GM12878 (cell line): ENCODE measurements around the gene RNASEH2B. TPM values are rescaled to one million over a fixed set of nuclear protein-coding genes. Genes with fewer than 3 reads are reported as not detected.

ENCODE experiments used
- EGR1 ChIP-seq, 2 experiments: IDR thresholded peaks; 1 replicate in 1 of 2; 2 replicates in 1 of 2; pipeline ENCODE4 v1.6.1; 2011 to 2012; ENCODE audit warnings: low read depth in 2 of 2, low read length in 2 of 2, borderline replicate concordance in 1 of 2, mild to moderate bottlenecking in 1 of 2, moderate library complexity in 1 of 2
- ESRRA ChIP-seq: IDR thresholded peaks from 2 replicates; pipeline ENCODE4 v1.6.1; 2012; ENCODE audit warnings: mild to moderate bottlenecking, low read length, improper control_type of control experiment
- GATAD2B ChIP-seq: fragments of 450-650 bp; conservative IDR thresholded peaks from 2 replicates; pipeline ENCODE4 v1.6.1; 2017; ENCODE audit warnings: low read depth, mild to moderate bottlenecking, moderate library complexity
- IKZF1 ChIP-seq: fragments of 450-650 bp; conservative IDR thresholded peaks from 2 replicates; pipeline ENCODE4 v1.6.1; 2017; ENCODE audit warnings: antibody characterized with exemption, mild to moderate bottlenecking
- IKZF2 ChIP-seq, 2 experiments: fragments of 450-650 bp; IDR thresholded peaks; 2 replicates each; pipeline ENCODE4 v1.6.1; 2017; ENCODE audit warnings: mild to moderate bottlenecking in 2 of 2, moderate library complexity in 2 of 2
- LARP7 ChIP-seq: fragments of 450-650 bp; IDR thresholded peaks from 2 replicates; pipeline ENCODE4 v1.6.1; 2017; ENCODE audit warnings: mild to moderate bottlenecking
- MYB ChIP-seq: fragments of 150-350 bp; IDR thresholded peaks from 2 replicates; pipeline ENCODE4 v1.6.1; 2014; ENCODE audit warnings: mild to moderate bottlenecking, low read depth, low read length, borderline replicate concordance
- MYC ChIP-seq: IDR thresholded peaks from 2 replicates; pipeline ENCODE4 v1.6.1; 2011; ENCODE audit warnings: mild to moderate bottlenecking, low read length, moderate library complexity, inconsistent platforms; ENCODE audit not compliant: insufficient read depth, insufficient replicate concordance, insufficient read length, severe bottlenecking
- PAX5 ChIP-seq: IDR thresholded peaks from 2 replicates; pipeline ENCODE4 v1.6.1; 2011; ENCODE audit warnings: low read depth, low read length, borderline replicate concordance
- PAX8 ChIP-seq: fragments of 450-650 bp; IDR thresholded peaks from 2 replicates; pipeline ENCODE4 v1.6.1; 2017; ENCODE audit warnings: mild to moderate bottlenecking, moderate library complexity
- POLR2AphosphoS2 ChIP-seq: IDR thresholded peaks from 2 replicates; pipeline ENCODE4 v1.6.1; 2011; ENCODE audit warnings: low read depth, mild to moderate bottlenecking, low read length, improper control_type of control experiment, moderate library complexity
- RELA ChIP-seq: fragments of 450-650 bp; IDR thresholded peaks from 2 replicates; pipeline ENCODE4 v1.8.0; 2014; ENCODE audit warnings: borderline replicate concordance; ENCODE audit not compliant: partially characterized antibody
- SUZ12 ChIP-seq: fragments of 200-600 bp; sonication (generic); IDR thresholded peaks from one replicate; pipeline ENCODE4 v1.6.1; 2018; ENCODE audit warnings: antibody characterized with exemption, mild to moderate bottlenecking; ENCODE audit not compliant: unreplicated experiment
- TARDBP ChIP-seq: IDR thresholded peaks from 2 replicates; pipeline ENCODE4 v1.6.1; 2016; ENCODE audit warnings: borderline replicate concordance
- ZNF217 ChIP-seq: fragments of 450-650 bp; IDR thresholded peaks from 2 replicates; pipeline ENCODE4 v1.6.1; 2017; ENCODE audit warnings: antibody characterized with exemption, mild to moderate bottlenecking
- polyA plus RNA-seq, 11 experiments: library from polyadenylated mRNA; depleted of rRNA in 4 of 11; unstranded in 6 of 11; stranded (reverse) in 5 of 11; fragments of >200 nt; fragmentation: Nextera tagmentation in 4 of 11; fragmentation: Illumina TruSeq in 1 of 11; extraction: Ambion mirVana in 4 of 11; extraction: Trizol in 1 of 11; gene quantifications; 1 replicate in 1 of 11; 2 replicates in 10 of 11; pipeline versions ENCODE4 v1.2.1 to v1.2.3, GENCODE V29; 2011 to 2016; ENCODE audit warnings: inconsistent platforms in 2 of 11, missing spikeins in 2 of 11, low read depth in 1 of 11
- total RNA-seq, 4 experiments: library from RNA; depleted of rRNA in 3 of 4; stranded (reverse); fragments of >200 nt in 3 of 4; fragmentation: Illumina TruSeq in 1 of 4; extraction: Trizol in 1 of 4; gene quantifications; 2 replicates each; pipeline versions ENCODE4 v1.2.1 to v1.2.3, GENCODE V29; 2013 to 2021
- TF ChIP-seq, protein P1 (sequence below): fragments of 450-650 bp; formaldehyde crosslinking; IDR thresholded peaks from 2 replicates; pipeline ENCODE4 v1.5.0; 2022; ENCODE audit warnings: mild to moderate bottlenecking, missing genetic modification characterization
- TF ChIP-seq, protein P2 (sequence below): fragments of 450-650 bp; IDR thresholded peaks from 2 replicates; pipeline ENCODE4 v1.6.1; 2017; ENCODE audit warnings: mild to moderate bottlenecking
- TF ChIP-seq, protein P3 (sequence below): IDR thresholded peaks from 2 replicates; pipeline ENCODE4 v1.6.1; 2011; ENCODE audit warnings: borderline replicate concordance, low read depth, mild to moderate bottlenecking, moderate library complexity, mixed read lengths, low read length; ENCODE audit not compliant: insufficient read depth; ENCODE audit errors: extremely low read length
- TF ChIP-seq, protein P4 (sequence below): fragments of 450-650 bp; IDR thresholded peaks from 2 replicates; pipeline ENCODE4 v1.6.1; 2016; ENCODE audit warnings: mild to moderate bottlenecking
- TF ChIP-seq, protein P5 (sequence below): fragments of 450-650 bp; IDR thresholded peaks from 2 replicates; pipeline ENCODE4 v1.6.1; 2016; ENCODE audit warnings: mild to moderate bottlenecking

Gene RNASEH2B
- total and polyA plus RNA-seq, 10 of the 15 experiments (the other 5 are each of a cell fraction or from before 2014, with no cell fraction given) = 64.9 to 148 (median 97.3) TPM

DNA sequence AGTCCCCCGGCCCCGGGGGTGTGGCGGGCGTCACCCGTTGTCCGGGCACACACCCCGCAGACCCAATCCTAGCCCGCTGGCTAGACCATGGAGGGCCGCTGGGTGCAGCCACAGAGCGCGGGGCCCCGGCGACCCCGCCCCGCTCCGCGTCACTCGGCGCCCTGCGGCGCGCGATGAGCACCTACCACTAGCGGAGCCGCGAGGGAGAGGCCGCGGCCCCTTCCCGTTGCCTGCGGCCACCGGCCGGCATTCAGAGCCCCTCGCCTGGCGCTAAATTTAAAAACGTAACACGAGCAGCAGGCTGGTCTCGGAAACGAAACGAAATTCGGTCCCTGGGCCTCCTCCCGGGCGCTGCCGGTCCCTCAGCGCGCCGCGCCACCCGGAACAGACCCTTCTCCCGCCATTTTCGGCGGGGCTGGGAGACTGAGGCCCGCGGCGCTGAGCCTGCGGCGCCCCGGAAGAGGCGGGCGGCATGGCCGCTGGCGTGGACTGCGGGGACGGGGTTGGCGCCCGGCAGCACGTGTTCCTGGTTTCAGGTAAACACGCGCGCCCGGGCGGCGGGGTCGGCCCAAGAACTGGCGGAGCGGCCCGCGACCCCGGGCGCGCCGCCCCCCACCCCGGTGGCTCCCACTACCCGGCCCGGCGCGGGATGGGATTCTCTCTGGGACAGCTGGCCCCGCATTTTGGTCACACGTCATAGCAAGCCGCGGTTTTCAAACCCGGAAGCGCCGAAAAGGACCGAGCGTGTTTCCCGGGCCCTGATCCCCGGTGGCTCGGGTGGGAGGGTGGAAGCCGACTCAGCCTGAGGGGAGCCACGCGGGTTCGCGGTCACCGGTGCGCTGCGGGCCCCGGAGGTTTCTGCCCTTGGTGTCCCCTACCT, at the start of gene RNASEH2B (continued):
- TF ChIP-seq ZNF217 (0 out of 2 replicates have a peak, but pooled peaks have one; percentile 44), SUZ12 (no peak), PAX8 (no peak), GATAD2B (peak; percentile 81), LARP7 (peak; percentile 57; the same call in 1 of the 2 replicates), IKZF1 (peak; percentile 79), POLR2AphosphoS2 (no peak), PAX5 (no peak), MYB (no peak), ESRRA (no peak), IKZF2 (IDR thresholded peaks at IDR 0.05) (peak in 1 of 2 experiments; percentile 42; a peak in 1 of 4 replicates), TARDBP (peak; percentile 38; the same call in 1 of the 2 replicates), MYC (no peak), EGR1 (IDR thresholded peaks at IDR 0.05; ENCODE audit: borderline replicate concordance in 1 of 2, low read depth in 2 of 2, low read length in 2 of 2) (0 out of 3 replicates have a peak, but pooled peaks of 1 of the 2 experiments have one; percentile 32), RELA (peak; percentile 25)
- TF ChIP-seq, protein P1, sequence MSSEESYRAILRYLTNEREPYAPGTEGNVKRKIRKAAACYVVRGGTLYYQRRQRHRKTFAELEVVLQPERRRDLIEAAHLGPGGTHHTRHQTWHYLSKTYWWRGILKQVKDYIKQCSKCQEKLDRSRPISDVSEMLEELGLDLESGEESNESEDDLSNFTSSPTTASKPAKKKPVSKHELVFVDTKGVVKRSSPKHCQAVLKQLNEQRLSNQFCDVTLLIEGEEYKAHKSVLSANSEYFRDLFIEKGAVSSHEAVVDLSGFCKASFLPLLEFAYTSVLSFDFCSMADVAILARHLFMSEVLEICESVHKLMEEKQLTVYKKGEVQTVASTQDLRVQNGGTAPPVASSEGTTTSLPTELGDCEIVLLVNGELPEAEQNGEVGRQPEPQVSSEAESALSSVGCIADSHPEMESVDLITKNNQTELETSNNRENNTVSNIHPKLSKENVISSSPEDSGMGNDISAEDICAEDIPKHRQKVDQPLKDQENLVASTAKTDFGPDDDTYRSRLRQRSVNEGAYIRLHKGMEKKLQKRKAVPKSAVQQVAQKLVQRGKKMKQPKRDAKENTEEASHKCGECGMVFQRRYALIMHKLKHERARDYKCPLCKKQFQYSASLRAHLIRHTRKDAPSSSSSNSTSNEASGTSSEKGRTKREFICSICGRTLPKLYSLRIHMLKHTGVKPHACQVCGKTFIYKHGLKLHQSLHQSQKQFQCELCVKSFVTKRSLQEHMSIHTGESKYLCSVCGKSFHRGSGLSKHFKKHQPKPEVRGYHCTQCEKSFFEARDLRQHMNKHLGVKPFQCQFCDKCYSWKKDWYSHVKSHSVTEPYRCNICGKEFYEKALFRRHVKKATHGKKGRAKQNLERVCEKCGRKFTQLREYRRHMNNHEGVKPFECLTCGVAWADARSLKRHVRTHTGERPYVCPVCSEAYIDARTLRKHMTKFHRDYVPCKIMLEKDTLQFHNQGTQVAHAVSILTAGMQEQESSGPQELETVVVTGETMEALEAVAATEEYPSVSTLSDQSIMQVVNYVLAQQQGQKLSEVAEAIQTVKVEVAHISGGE = no peak
- TF ChIP-seq, protein P2, sequence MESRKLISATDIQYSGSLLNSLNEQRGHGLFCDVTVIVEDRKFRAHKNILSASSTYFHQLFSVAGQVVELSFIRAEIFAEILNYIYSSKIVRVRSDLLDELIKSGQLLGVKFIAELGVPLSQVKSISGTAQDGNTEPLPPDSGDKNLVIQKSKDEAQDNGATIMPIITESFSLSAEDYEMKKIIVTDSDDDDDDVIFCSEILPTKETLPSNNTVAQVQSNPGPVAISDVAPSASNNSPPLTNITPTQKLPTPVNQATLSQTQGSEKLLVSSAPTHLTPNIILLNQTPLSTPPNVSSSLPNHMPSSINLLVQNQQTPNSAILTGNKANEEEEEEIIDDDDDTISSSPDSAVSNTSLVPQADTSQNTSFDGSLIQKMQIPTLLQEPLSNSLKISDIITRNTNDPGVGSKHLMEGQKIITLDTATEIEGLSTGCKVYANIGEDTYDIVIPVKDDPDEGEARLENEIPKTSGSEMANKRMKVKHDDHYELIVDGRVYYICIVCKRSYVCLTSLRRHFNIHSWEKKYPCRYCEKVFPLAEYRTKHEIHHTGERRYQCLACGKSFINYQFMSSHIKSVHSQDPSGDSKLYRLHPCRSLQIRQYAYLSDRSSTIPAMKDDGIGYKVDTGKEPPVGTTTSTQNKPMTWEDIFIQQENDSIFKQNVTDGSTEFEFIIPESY = no peak
- TF ChIP-seq, protein P3, sequence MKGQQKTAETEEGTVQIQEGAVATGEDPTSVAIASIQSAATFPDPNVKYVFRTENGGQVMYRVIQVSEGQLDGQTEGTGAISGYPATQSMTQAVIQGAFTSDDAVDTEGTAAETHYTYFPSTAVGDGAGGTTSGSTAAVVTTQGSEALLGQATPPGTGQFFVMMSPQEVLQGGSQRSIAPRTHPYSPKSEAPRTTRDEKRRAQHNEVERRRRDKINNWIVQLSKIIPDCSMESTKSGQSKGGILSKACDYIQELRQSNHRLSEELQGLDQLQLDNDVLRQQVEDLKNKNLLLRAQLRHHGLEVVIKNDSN = peak; percentile 58
- TF ChIP-seq, protein P4, sequence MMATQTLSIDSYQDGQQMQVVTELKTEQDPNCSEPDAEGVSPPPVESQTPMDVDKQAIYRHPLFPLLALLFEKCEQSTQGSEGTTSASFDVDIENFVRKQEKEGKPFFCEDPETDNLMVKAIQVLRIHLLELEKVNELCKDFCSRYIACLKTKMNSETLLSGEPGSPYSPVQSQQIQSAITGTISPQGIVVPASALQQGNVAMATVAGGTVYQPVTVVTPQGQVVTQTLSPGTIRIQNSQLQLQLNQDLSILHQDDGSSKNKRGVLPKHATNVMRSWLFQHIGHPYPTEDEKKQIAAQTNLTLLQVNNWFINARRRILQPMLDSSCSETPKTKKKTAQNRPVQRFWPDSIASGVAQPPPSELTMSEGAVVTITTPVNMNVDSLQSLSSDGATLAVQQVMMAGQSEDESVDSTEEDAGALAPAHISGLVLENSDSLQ = no peak; the same call in 1 of the 2 replicates
- TF ChIP-seq, protein P5, sequence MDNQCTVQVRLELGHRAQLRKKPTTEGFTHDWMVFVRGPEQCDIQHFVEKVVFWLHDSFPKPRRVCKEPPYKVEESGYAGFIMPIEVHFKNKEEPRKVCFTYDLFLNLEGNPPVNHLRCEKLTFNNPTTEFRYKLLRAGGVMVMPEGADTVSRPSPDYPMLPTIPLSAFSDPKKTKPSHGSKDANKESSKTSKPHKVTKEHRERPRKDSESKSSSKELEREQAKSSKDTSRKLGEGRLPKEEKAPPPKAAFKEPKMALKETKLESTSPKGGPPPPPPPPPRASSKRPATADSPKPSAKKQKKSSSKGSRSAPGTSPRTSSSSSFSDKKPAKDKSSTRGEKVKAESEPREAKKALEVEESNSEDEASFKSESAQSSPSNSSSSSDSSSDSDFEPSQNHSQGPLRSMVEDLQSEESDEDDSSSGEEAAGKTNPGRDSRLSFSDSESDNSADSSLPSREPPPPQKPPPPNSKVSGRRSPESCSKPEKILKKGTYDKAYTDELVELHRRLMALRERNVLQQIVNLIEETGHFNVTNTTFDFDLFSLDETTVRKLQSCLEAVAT = no peak
